SK-N-SH treated with all-trans-retinoic acid at 6 μM for 48 hours (cell line): Measurements from ENCODE around the gene TMEM245.

Experiments used
- BACH2 ChIP-seq: fragments of 250-450 bp; sonication (Bioruptor Pico); IDR thresholded peaks from 2 replicates; pipeline ENCODE4 v1.9.0; 2021; ENCODE audit warnings: mild to moderate bottlenecking, borderline replicate concordance
- CREB5 ChIP-seq: fragments of 250-450 bp; sonication (Bioruptor Pico); IDR thresholded peaks from 2 replicates; pipeline ENCODE4 v1.5.1; 2020; ENCODE audit warnings: low read depth, mild to moderate bottlenecking, moderate library complexity
- GLIS3 ChIP-seq: fragments of 250-450 bp; sonication (Bioruptor Pico); IDR thresholded peaks from 2 replicates; pipeline ENCODE4 v1.5.0; 2020; ENCODE audit warnings: mild to moderate bottlenecking, moderate library complexity
- PATZ1 ChIP-seq: fragments of 250-450 bp; sonication (Bioruptor Pico); IDR thresholded peaks from 2 replicates; pipeline ENCODE4 v1.8.0; 2020; ENCODE audit warnings: mild to moderate bottlenecking, moderate library complexity, borderline replicate concordance
- TCF4 ChIP-seq: fragments of 250-450 bp; sonication (Bioruptor Pico); IDR thresholded peaks from 2 replicates; pipeline ENCODE4 v1.8.0; 2021; ENCODE audit warnings: mild to moderate bottlenecking, moderate library complexity, borderline replicate concordance
- ZNF565 ChIP-seq: fragments of 450-650 bp; formaldehyde crosslinking; conservative IDR thresholded peaks from 2 replicates; pipeline ENCODE4 v1.5.0; 2020; ENCODE audit warnings: low read depth, mild to moderate bottlenecking, moderate library complexity

- TF ChIP-seq GLIS3 (CRISPR knock-in tag) = no peak
- TF ChIP-seq TCF4 (CRISPR knock-in tag) = no peak
- TF ChIP-seq BACH2 (CRISPR knock-in tag) = no peak
- TF ChIP-seq ZNF565 (CRISPR knock-in tag) = no peak
- no peak for TF ChIP-seq PATZ1 (CRISPR knock-in tag)
- no peak for TF ChIP-seq CREB5 (CRISPR knock-in tag)
Measured at GRCh38 chr9:109017493-109017892, 102.3 kb downstream of the TMEM245 start.
